ENCODE measurements around the gene LUM. TPM values are rescaled to one million over a fixed set of nuclear protein-coding genes. Genes with fewer than 3 reads are reported as not detected.

The LUM gene, protein sequence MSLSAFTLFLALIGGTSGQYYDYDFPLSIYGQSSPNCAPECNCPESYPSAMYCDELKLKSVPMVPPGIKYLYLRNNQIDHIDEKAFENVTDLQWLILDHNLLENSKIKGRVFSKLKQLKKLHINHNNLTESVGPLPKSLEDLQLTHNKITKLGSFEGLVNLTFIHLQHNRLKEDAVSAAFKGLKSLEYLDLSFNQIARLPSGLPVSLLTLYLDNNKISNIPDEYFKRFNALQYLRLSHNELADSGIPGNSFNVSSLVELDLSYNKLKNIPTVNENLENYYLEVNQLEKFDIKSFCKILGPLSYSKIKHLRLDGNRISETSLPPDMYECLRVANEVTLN
- 49.0 TPM for total RNA-seq

DNA sequence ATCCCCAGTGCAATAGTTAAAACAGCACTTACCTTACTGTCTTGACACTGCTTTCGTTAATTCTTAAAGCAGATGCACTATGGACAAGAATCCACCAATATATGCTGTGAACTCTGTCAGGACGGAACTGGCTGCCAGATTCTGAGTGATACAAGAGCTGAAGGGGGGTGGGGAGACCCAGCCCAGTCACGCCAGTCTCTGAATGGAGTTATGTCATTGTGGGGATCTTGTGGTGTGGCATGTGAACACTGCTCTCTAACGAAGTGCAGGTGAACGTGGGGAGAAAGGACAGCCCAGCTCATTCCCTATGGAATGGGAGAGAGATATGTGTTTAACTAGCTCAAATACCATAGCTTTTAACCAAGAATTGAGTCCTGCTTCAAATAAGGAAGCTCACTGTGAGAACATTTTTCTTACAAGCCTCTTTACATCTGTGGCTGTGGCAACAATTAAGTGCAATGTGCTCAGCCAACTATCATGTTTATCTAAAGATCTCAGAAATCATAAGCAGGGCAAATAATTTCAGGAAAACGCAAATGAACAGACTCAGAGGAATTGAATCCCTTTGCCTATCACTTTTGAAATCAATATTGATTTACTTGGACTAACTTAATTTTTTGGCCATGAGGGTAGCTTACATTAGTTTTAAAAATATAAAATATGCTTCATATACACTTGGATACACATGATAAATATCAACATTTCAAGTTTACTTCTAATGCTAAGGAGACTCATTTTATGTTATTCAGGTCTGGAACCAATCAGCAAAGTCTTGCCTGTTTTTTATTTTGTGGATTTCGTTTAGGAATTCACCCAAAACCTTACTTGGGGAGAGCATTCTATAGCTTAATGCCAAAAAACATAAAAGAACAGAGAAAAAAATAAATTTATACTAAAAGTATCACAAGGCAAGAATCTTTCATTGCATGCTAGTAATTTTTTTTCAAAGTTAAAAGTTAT is at the start of gene LUM:
TSS of gene LUM (minus strand) at position 129 of the 960 bp plus-strand sequence. CDS start 2,515 bp downstream, outside the sequence.

DNA sequence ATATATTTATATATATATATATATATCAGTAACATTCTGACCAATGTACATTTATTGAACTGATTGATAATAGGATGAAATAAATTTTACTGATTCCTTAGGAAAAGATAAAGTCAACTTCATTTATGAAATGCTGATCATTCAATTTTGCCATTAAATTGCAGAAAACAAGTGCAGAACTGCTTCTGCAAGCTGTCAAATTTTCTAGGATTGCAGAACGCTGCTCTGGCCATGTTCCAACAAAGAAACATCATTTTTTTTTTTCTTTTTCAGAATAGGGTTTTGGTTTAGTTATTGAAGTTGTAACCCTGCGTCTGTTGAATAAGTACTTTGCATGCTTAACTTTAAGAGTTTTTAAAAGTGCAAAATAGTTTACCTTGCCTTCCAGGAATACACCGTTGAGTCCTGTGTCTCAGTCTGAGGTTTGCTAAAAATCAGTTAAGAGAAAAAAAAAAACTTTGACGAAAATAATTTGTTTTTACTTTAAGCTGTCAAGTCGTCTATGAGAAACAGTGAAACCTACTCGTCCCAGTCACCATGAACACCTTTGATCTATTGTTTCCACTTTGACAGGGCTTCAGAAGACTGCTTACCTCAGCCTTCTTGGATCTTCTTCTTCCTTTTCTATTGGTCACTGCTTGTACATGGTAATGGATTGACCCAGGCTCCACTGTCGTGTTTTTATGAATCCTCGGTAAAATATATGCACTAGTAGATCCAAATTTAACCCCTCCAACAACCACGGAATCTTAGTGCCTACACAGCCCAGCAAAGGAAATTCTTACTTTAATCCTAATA is 53.7 kb downstream of the LUM start, which contains the start of gene KERA:
TSS of gene KERA (minus strand) at position 657 of the 798 bp plus-strand sequence. CDS start 1,743 bp downstream, outside the sequence.

Other genes with a start within 250 kb of the LUM start
- not detected for gene CCER1, start 156.3 kb downstream of the LUM start, total RNA-seq
- not detected for gene EPYC, start 106.5 kb downstream of the LUM start, total RNA-seq
- gene KERA, start 53.5 kb downstream of the LUM start, total RNA-seq, result 2.7 TPM
- gene DCN, start 71.3 kb upstream of the LUM start, total RNA-seq, result 388 TPM